Mesenchymal stem cell (in vitro differentiated cells and primary cell): ENCODE results near the gene MTCL1.

ENCODE experiments used
- DNase-seq: peaks from one replicate; pipeline ENCODE4 v3.0.0-alpha.2; 2013
- H2AFZ ChIP-seq: one replicate; pipeline ENCODE4 v1.6.1; 2013; ENCODE audit warnings: low read depth, mild to moderate bottlenecking, control low read depth, inconsistent platforms, low read length, moderate library complexity
- H2AK5ac ChIP-seq: 2 replicates; pipeline ENCODE4 v1.6.1; 2013; ENCODE audit warnings: low read length, moderate library complexity, mild to moderate bottlenecking, inconsistent platforms; ENCODE audit not compliant: severe bottlenecking
- H2BK120ac ChIP-seq: one replicate; pipeline ENCODE4 v1.6.1; 2013; ENCODE audit warnings: low read depth, mild to moderate bottlenecking, inconsistent platforms, low read length, moderate library complexity
- H2BK12ac ChIP-seq, 2 experiments: one replicate each; pipeline ENCODE4 v1.6.1; 2013; ENCODE audit warnings: inconsistent platforms in 2 of 2, low read length in 2 of 2, mild to moderate bottlenecking in 2 of 2, moderate library complexity in 2 of 2, control low read depth in 1 of 2
- H2BK15ac ChIP-seq: one replicate; pipeline ENCODE4 v1.6.1; 2013; ENCODE audit warnings: mild to moderate bottlenecking, low read depth, inconsistent platforms; ENCODE audit not compliant: poor library complexity, severe bottlenecking
- H2BK5ac ChIP-seq: 2 replicates; pipeline ENCODE4 v1.6.1; 2013; ENCODE audit warnings: low read depth, mild to moderate bottlenecking, low read length, control low read depth, inconsistent platforms; ENCODE audit not compliant: poor library complexity, severe bottlenecking
- H3K14ac ChIP-seq, 2 experiments: one replicate each; pipeline ENCODE4 v1.6.1; 2013; ENCODE audit warnings: inconsistent platforms in 2 of 2, low read length in 2 of 2, control low read depth in 1 of 2, mild to moderate bottlenecking in 1 of 2, moderate library complexity in 1 of 2
- H3K18ac ChIP-seq, 2 experiments: one replicate each; pipeline ENCODE4 v1.6.1; 2013; ENCODE audit warnings: inconsistent platforms in 2 of 2, low read length in 2 of 2, control low read depth in 1 of 2, low read depth in 1 of 2, mild to moderate bottlenecking in 1 of 2
- H3K23ac ChIP-seq, 2 experiments: one replicate each; pipeline ENCODE4 v1.6.1; 2013; ENCODE audit warnings: inconsistent platforms in 2 of 2, low read length in 2 of 2, mild to moderate bottlenecking in 2 of 2, moderate library complexity in 2 of 2, control low read depth in 1 of 2
- H3K27ac ChIP-seq: 2 replicates; pipeline ENCODE4 v1.5.1; 2013; ENCODE audit warnings: mild to moderate bottlenecking, moderate library complexity, low read length, control low read depth, inconsistent platforms; ENCODE audit not compliant: poor library complexity, severe bottlenecking
- H3K27me3 ChIP-seq, 2 experiments: 2 replicates each; pipeline versions ENCODE4 v1.6.1 to v1.7.0; 2013; ENCODE audit warnings: low read length in 2 of 2, mild to moderate bottlenecking in 2 of 2, moderate library complexity in 2 of 2, control low read depth in 1 of 2, inconsistent platforms in 1 of 2; ENCODE audit not compliant: control insufficient read depth in 1 of 2, insufficient read depth in 1 of 2
- H3K36me3 ChIP-seq, 2 experiments: 2 replicates each; pipeline versions ENCODE4 v1.6.1 to v1.7.0; 2013; ENCODE audit warnings: low read length in 2 of 2, control low read depth in 1 of 2, inconsistent platforms in 1 of 2, low read depth in 1 of 2, mild to moderate bottlenecking in 1 of 2; ENCODE audit not compliant: insufficient read depth in 2 of 2, control insufficient read depth in 1 of 2
- H3K4ac ChIP-seq, 2 experiments: one replicate each; pipeline ENCODE4 v1.6.1; 2013; ENCODE audit warnings: inconsistent platforms in 2 of 2, low read length in 2 of 2, mild to moderate bottlenecking in 2 of 2, moderate library complexity in 2 of 2, control low read depth in 1 of 2, low read depth in 1 of 2
- H3K4me1 ChIP-seq: 2 replicates; pipeline ENCODE4 v1.6.1; 2013; ENCODE audit warnings: low read depth, low read length, control low read depth; ENCODE audit not compliant: control insufficient read depth, insufficient read depth
- H3K4me2 ChIP-seq: 2 replicates; pipeline ENCODE4 v1.6.1; 2013; ENCODE audit warnings: low read length, mild to moderate bottlenecking, inconsistent platforms; ENCODE audit not compliant: poor library complexity, severe bottlenecking
- H3K4me3 ChIP-seq, 2 experiments: 2 replicates each; pipeline versions ENCODE4 v1.5.1 to v1.7.0; 2013; ENCODE audit warnings: low read length in 2 of 2, mild to moderate bottlenecking in 2 of 2, control low read depth in 1 of 2, low read depth in 1 of 2; ENCODE audit not compliant: insufficient read depth in 1 of 2
- H3K79me1 ChIP-seq: replicated peaks from 2 replicates; pipeline ENCODE4 v1.6.1; 2013; ENCODE audit warnings: mild to moderate bottlenecking, control low read depth, low read length, inconsistent platforms; ENCODE audit not compliant: poor library complexity, severe bottlenecking
- H3K9ac ChIP-seq: 2 replicates; pipeline ENCODE4 v1.7.0; 2013; ENCODE audit warnings: mild to moderate bottlenecking, low read length, moderate library complexity
- H3K9me3 ChIP-seq: 2 replicates; pipeline ENCODE4 v1.7.0; 2013; ENCODE audit warnings: mild to moderate bottlenecking, low read length; ENCODE audit not compliant: control insufficient read depth
- H4K8ac ChIP-seq: one replicate; pipeline ENCODE4 v1.6.1; 2013; ENCODE audit warnings: inconsistent platforms, mild to moderate bottlenecking, low read length, moderate library complexity
- H4K91ac ChIP-seq: one replicate; pipeline ENCODE4 v1.6.1; 2013; ENCODE audit warnings: mild to moderate bottlenecking, low read length, inconsistent platforms
- WGBS: methylation state at CpG from one replicate; pipeline ENCODE4 v1.1.7; 2013; ENCODE audit warnings: mixed read lengths; 5-methylcytosine and 5-hydroxymethylcytosine counted together

Gene MTCL1

DNA sequence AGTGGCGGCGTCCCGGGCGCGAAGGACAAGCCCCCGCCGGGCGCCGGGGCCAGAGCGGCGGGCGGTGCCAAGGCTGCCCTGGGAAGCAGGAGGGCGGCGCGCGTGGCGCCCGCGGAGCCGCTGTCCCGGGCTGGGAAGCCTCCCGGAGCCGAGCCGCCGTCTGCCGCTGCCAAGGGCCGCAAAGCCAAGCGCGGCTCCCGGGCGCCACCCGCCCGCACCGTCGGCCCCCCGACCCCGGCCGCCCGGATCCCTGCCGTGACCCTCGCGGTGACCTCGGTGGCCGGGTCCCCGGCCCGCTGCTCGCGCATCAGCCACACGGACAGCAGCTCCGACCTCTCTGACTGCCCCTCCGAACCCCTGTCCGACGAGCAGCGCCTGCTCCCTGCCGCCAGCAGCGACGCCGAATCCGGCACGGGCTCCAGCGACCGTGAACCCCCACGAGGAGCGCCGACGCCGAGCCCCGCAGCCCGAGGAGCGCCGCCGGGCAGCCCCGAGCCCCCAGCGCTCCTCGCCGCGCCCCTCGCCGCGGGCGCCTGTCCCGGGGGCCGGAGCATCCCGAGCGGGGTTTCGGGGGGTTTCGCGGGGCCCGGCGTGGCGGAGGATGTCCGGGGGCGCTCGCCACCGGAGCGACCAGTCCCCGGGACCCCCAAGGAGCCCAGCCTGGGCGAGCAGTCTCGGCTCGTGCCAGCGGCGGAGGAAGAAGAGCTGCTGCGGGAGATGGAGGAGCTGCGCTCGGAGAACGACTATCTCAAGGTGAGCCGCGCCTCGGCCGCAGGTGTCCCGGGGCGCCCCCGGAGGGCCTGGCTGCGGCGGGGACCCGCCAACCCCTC, 820 bp downstream of the MTCL1 start:
- Histone ChIP-seq H3K36me3 (peaks cover 18 to 27% of the 10 kb centered on the region in 2 experiments), H3K18ac (peak overlapping the region; percentile 85 to 86), H2BK120ac (peak overlapping the region; percentile 2), H3K4me3 (peak overlapping the region; percentile 91 to 96), H2BK5ac (peak overlapping the region; percentile 90), H3K14ac (peak overlapping the region in 1 of 2 experiments; percentile 55), H3K4ac (peak overlapping the region; percentile 60 to 86), H2AFZ (no peak overlapping the region), H3K4me1 (peaks cover 27% of the 10 kb centered on the region), H3K27ac (peak overlapping the region; percentile 85), H2BK15ac (peak overlapping the region; percentile 67), H3K4me2 (peak overlapping the region; percentile 27), H2BK12ac (peak overlapping the region in 1 of 2 experiments; percentile 79), H3K9ac (peak overlapping the region; percentile 95), H4K8ac (peak overlapping the region; percentile 12), H4K91ac (peak overlapping the region; percentile 71), H3K9me3 (no peaks in the 10 kb centered on the region), H3K79me1 (peaks cover 5% of the 10 kb centered on the region), H2AK5ac (no peak overlapping the region), H3K23ac (peak overlapping the region in 1 of 2 experiments; percentile 83), H3K27me3 (no peaks in the 10 kb centered on the region)
- 1% methylated on average over 38 of the region's 116 CpGs for WGBS
- DNase-seq, result no peak

DNA sequence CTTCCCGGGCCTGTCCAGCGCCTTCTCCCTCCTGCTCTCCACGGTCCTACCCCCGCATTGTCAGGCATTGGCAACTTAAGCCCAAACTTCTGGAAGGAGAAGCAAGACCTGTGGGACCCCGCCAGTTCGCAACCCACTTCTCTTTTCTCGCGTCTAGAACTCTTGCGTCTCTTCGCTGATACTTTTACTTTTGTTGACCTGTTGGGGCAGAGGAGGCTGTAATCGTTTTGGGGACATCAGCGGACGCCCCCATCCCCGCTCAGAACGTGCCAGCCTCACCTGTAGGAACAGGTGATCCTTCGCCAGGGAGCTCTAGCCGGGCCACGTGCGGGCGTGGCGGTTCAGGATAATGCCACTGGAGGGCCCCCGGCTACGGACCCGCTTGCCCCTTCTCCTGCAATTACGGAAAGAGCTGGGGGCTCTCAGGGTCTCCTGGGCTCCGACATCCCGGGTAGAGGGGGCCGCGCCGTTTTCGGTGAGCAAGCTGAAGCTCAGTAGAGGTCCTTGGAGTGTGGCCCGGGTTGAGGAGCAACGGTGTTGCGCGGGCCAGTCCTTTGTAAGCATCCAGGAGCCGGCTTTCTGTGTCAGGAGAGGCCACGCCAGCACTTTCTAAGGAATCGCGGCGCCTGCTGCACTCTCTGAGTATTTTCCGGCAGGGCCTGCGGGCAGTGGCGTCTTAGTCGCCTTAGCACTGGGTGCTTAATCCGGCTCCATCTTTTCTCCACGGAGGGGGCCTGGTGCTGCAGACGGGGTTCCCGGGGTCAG, 1.6 kb downstream of the MTCL1 start:
- Histone ChIP-seq H3K9ac (peak overlapping the region; percentile 95), H2BK12ac (peak overlapping the region in 1 of 2 experiments; percentile 74), H2BK15ac (peak overlapping the region; percentile 48), H3K79me1 (peaks cover 5% of the 10 kb centered on the region), H3K4me1 (peaks cover 24% of the 10 kb centered on the region), H3K36me3 (peaks cover 22 to 30% of the 10 kb centered on the region in 2 experiments), H3K27ac (peak overlapping the region; percentile 85), H3K14ac (peak overlapping the region in 1 of 2 experiments; percentile 55), H4K91ac (peak overlapping the region; percentile 34), H2AK5ac (no peak overlapping the region), H2BK5ac (peak overlapping the region; percentile 93), H3K9me3 (no peaks in the 10 kb centered on the region), H4K8ac (peak overlapping the region; percentile 61), H3K4ac (peak overlapping the region; percentile 60 to 71), H3K23ac (peak overlapping the region in 1 of 2 experiments; percentile 83), H3K4me3 (peak overlapping the region; percentile 91 to 96), H2BK120ac (peak overlapping the region; percentile 58), H2AFZ (peak overlapping the region; percentile 3), H3K18ac (peak overlapping the region; percentile 81 to 85), H3K27me3 (no peaks in the 10 kb centered on the region), H3K4me2 (peak overlapping the region; percentile 70)
- under 1% methylated on average over 48 of the region's 48 CpGs for WGBS
- peak; percentile 87 for DNase-seq

DNA sequence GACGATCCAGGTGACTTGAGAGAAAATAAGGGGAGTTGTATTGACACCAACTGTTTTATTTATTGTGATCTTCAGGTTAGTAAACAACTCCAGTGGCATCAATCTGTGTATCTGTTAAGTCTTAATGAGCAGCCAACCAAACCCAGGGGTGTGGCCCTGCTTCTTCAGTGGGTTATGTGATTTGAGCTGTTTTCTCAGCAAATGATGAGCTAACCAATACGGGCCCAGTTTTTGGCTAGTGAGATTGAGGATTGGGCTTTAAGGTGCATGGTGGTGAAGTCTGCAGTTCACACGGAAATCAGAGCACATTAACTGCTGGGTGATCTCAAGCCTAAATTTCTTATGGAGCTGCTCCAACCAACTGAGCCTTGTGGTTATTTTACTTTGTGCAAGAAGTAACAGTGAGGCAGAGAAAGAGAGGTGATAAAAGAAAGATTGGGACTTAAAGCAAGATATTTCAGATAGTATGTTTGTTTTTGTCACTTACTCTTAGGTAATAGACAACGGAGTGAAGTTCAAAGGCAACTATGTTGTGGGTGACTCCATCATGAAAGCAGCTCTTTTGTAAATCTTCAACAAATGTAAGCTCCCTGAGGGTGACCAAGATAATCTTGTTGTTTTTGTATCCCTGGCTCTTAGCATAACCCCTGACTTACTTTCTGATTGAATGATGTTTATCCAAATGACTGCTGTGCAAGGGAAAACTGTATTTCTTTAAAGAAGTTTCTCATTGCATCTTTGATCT, 2.4 kb downstream of the MTCL1 start:
- Histone ChIP-seq H3K9ac (peak overlapping the region; percentile 95), H3K27me3 (no peaks in the 10 kb centered on the region), H3K4me1 (peaks cover 25% of the 10 kb centered on the region), H3K4me2 (peak overlapping the region; percentile 70), H2AK5ac (no peak overlapping the region), H3K4me3 (peak overlapping the region; percentile 91 to 96), H3K4ac (no peak overlapping the region), H3K9me3 (no peaks in the 10 kb centered on the region), H3K27ac (peak overlapping the region; percentile 85), H2BK120ac (peak overlapping the region; percentile 34), H3K79me1 (peaks cover 5% of the 10 kb centered on the region), H2BK15ac (no peak overlapping the region), H4K91ac (no peak overlapping the region), H2BK12ac (no peak overlapping the region), H4K8ac (peak overlapping the region; percentile 87), H2BK5ac (peak overlapping the region; percentile 93), H3K36me3 (peaks cover 25 to 35% of the 10 kb centered on the region in 2 experiments), H2AFZ (no peak overlapping the region), H3K18ac (no peak overlapping the region), H3K23ac (no peak overlapping the region), H3K14ac (no peak overlapping the region)
- 17% methylated on average over 4 of the region's 4 CpGs for WGBS
- peak; percentile 79 for DNase-seq
